HepG2 (cell line): Measurements from ENCODE around the gene WDR45B. TPM values are rescaled to one million over a fixed set of nuclear protein-coding genes. Genes with fewer than 3 reads are reported as not detected.

ENCODE experiments used
- ATF1 ChIP-seq: IDR thresholded peaks from 2 replicates; pipeline ENCODE4 v1.6.1; 2016; ENCODE audit warnings: mild to moderate bottlenecking, control low read depth
- ATF7-NPFF ChIP-seq: sonication (generic); formaldehyde crosslinking; IDR thresholded peaks from 2 replicates; pipeline ENCODE4 v1.8.1; 2023; ENCODE audit warnings: mild to moderate bottlenecking, low read depth, missing genetic modification reagents, moderate library complexity
- CREM ChIP-seq, 2 experiments: sonication (generic) in 1 of 2; formaldehyde crosslinking in 1 of 2; IDR thresholded peaks; 2 replicates each; pipeline versions ENCODE4 v1.4.0 to v1.6.1; 2016 to 2020; ENCODE audit warnings: antibody characterized with exemption in 1 of 2, mild to moderate bottlenecking in 1 of 2, missing genetic modification reagents in 1 of 2
- DNMT1 ChIP-seq: sonication (generic); formaldehyde crosslinking; IDR thresholded peaks from 2 replicates; pipeline ENCODE4 v1.5.1; 2020; ENCODE audit warnings: mild to moderate bottlenecking, missing genetic modification reagents
- DRAP1 ChIP-seq: IDR thresholded peaks from 2 replicates; pipeline ENCODE4 v1.6.1; 2016; ENCODE audit warnings: missing genetic modification reagents, missing compliant biosample characterization
- EZH2 ChIP-seq: conservative IDR thresholded peaks from 2 replicates; pipeline ENCODE4 v1.6.1; 2012; ENCODE audit warnings: mild to moderate bottlenecking, low read depth, low read length, moderate library complexity
- FOXO1 ChIP-seq: sonication (generic); formaldehyde crosslinking; IDR thresholded peaks from 2 replicates; pipeline ENCODE4 v1.4.0; 2020; ENCODE audit warnings: missing genetic modification reagents
- HIVEP1 ChIP-seq: sonication (generic); formaldehyde crosslinking; IDR thresholded peaks from 2 replicates; pipeline ENCODE4 v1.4.0; 2020; ENCODE audit warnings: mild to moderate bottlenecking, missing genetic modification reagents
- HMG20A ChIP-seq: IDR thresholded peaks from 2 replicates; pipeline ENCODE4 v1.6.1; 2016; ENCODE audit warnings: borderline replicate concordance
- HNRNPUL1 ChIP-seq: fragments of 200-400 bp; formaldehyde crosslinking; IDR thresholded peaks from 2 replicates; pipeline ENCODE4 v1.6.1; 2017; ENCODE audit warnings: low read depth, mild to moderate bottlenecking, low read length, moderate library complexity
- JUND ChIP-seq: sonication (generic); formaldehyde crosslinking; IDR thresholded peaks from 2 replicates; pipeline ENCODE4 v1.8.0; 2022; ENCODE audit warnings: mild to moderate bottlenecking, missing genetic modification reagents
- KMT2A ChIP-seq: sonication (generic); formaldehyde crosslinking; IDR thresholded peaks from 2 replicates; pipeline ENCODE4 v1.4.0; 2020; ENCODE audit warnings: missing genetic modification reagents
- MAZ ChIP-seq, 2 experiments: sonication (generic) in 1 of 2; formaldehyde crosslinking in 1 of 2; IDR thresholded peaks; 2 replicates each; pipeline versions ENCODE4 v1.5.0 to v1.6.1; 2012 to 2020; ENCODE audit warnings: low read depth in 2 of 2, mild to moderate bottlenecking in 2 of 2, borderline replicate concordance in 1 of 2, improper control_type of control experiment in 1 of 2, low read length in 1 of 2, missing genetic modification reagents in 1 of 2, moderate library complexity in 1 of 2
- MED1 ChIP-seq: sonication (generic); formaldehyde crosslinking; IDR thresholded peaks from 2 replicates; pipeline ENCODE4 v1.4.0; 2020; ENCODE audit warnings: missing genetic modification reagents
- MED13 ChIP-seq: sonication (generic); formaldehyde crosslinking; IDR thresholded peaks from 2 replicates; pipeline ENCODE4 v1.5.0; 2020; ENCODE audit warnings: missing genetic modification reagents
- MIXL1 ChIP-seq: IDR thresholded peaks from 2 replicates; pipeline ENCODE4 v1.6.1; 2016
- PITX1 ChIP-seq: sonication (generic); formaldehyde crosslinking; IDR thresholded peaks from 2 replicates; pipeline ENCODE4 v1.5.1; 2020; ENCODE audit warnings: mild to moderate bottlenecking, missing genetic modification reagents
- PLRG1 ChIP-seq: fragments of 450-650 bp; conservative IDR thresholded peaks from 2 replicates; pipeline ENCODE4 v1.6.1; 2016
- PPARG ChIP-seq: conservative IDR thresholded peaks from 2 replicates; pipeline ENCODE4 v1.6.1; 2016; ENCODE audit warnings: missing biosample characterization, missing genetic modification reagents
- RFX3 ChIP-seq: IDR thresholded peaks from 2 replicates; pipeline ENCODE4 v1.6.1; 2016; ENCODE audit warnings: missing biosample characterization, missing genetic modification reagents
- THRA ChIP-seq: sonication (generic); formaldehyde crosslinking; IDR thresholded peaks from 2 replicates; pipeline ENCODE4 v1.4.0; 2020; ENCODE audit warnings: missing genetic modification reagents, borderline replicate concordance
- ZBTB33 ChIP-seq: sonication (generic); formaldehyde crosslinking; IDR thresholded peaks from 2 replicates; pipeline ENCODE4 v1.4.0; 2020; ENCODE audit warnings: missing genetic modification reagents
- ZNF317 ChIP-seq: sonication (generic); formaldehyde crosslinking; IDR thresholded peaks from 2 replicates; pipeline ENCODE4 v1.5.0; 2020; ENCODE audit warnings: mild to moderate bottlenecking, missing genetic modification reagents
- ZNF343 ChIP-seq: sonication (generic); formaldehyde crosslinking; IDR thresholded peaks from 2 replicates; pipeline ENCODE4 v1.4.0; 2020; ENCODE audit warnings: mild to moderate bottlenecking, missing genetic modification reagents
- ZNF441 ChIP-seq: sonication (generic); formaldehyde crosslinking; IDR thresholded peaks from 2 replicates; pipeline ENCODE4 v1.7.0; 2021; ENCODE audit warnings: missing genetic modification reagents, borderline replicate concordance
- ZNF546 ChIP-seq: sonication (generic); formaldehyde crosslinking; conservative IDR thresholded peaks from 2 replicates; pipeline ENCODE4 v1.8.1; 2023; ENCODE audit warnings: mild to moderate bottlenecking, missing genetic modification reagents
- ZNF614 ChIP-seq: IDR thresholded peaks from 2 replicates; pipeline ENCODE4 v1.6.1; 2018; ENCODE audit warnings: missing biosample characterization, missing genetic modification reagents, inconsistent platforms, borderline replicate concordance
- ZNF674 ChIP-seq: sonication (generic); formaldehyde crosslinking; IDR thresholded peaks from 2 replicates; pipeline ENCODE4 v1.5.0; 2020; ENCODE audit warnings: low read depth, mild to moderate bottlenecking, missing genetic modification reagents
- ZNF784 ChIP-seq: sonication (generic); formaldehyde crosslinking; IDR thresholded peaks from 2 replicates; pipeline ENCODE4 v1.5.1; 2020; ENCODE audit warnings: missing genetic modification reagents, mild to moderate bottlenecking, borderline replicate concordance
- polyA plus RNA-seq, 8 experiments: library from polyadenylated mRNA; depleted of rRNA in 3 of 8; stranded (reverse) in 7 of 8; unstranded in 1 of 8; fragments of >200 nt; fragmentation: Illumina TruSeq in 4 of 8; extraction: Trizol in 4 of 8; gene quantifications; 2 replicates each; pipeline versions ENCODE4 v1.2.1 to v1.2.3, GENCODE V29; 2011 to 2016; ENCODE audit warnings: low read depth in 4 of 8, missing spikeins in 1 of 8, mixed read lengths in 1 of 8; ENCODE audit not compliant: insufficient read depth in 1 of 8
- total RNA-seq, 5 experiments: library from RNA; depleted of rRNA; stranded (reverse); fragments of >200 nt; fragmentation: Illumina TruSeq; extraction: Trizol; gene quantifications; 2 replicates each; pipeline ENCODE4 v1.2.3, GENCODE V29; 2016; ENCODE audit warnings: low read depth in 1 of 5

The WDR45B gene
- total and polyA plus RNA-seq, 2 of the 13 experiments (the other 11 are each of a cell fraction or from before 2014, with no cell fraction given): 86.2 to 155 TPM

- no peak for TF ChIP-seq ZNF784 (CRISPR knock-in tag)
- TF ChIP-seq MIXL1 (CRISPR knock-in tag): no peak
- no peak for TF ChIP-seq THRA (CRISPR knock-in tag)
- peak; percentile 23; the same call in 1 of the 2 replicates for TF ChIP-seq DRAP1
- TF ChIP-seq HIVEP1 (CRISPR knock-in tag): peak; percentile 75
- TF ChIP-seq ZNF441 (CRISPR knock-in tag): no peak
- no peak for TF ChIP-seq ZNF546
- TF ChIP-seq ATF7-NPFF: no peak
- no peak for TF ChIP-seq HMG20A (CRISPR knock-in tag)
- TF ChIP-seq ATF1 (CRISPR knock-in tag): no peak
- TF ChIP-seq EZH2: no peak
- TF ChIP-seq MED1 (CRISPR knock-in tag): no peak
- no peak for TF ChIP-seq JUND (CRISPR knock-in tag)
- no peak for TF ChIP-seq ZNF317 (CRISPR knock-in tag)
- peak; percentile 71; the same call in 1 of the 2 replicates for TF ChIP-seq KMT2A (CRISPR knock-in tag)
- peak; percentile 46; the same call in 1 of the 2 replicates for TF ChIP-seq MAZ (IDR thresholded peaks at IDR 0.05; ENCODE audit: borderline replicate concordance, low read depth, low read length)
- peak; percentile 63; the same call in 1 of the 2 replicates for TF ChIP-seq MAZ (CRISPR knock-in tag; IDR thresholded peaks at IDR 0.05; ENCODE audit: low read depth)
- no peak for TF ChIP-seq HNRNPUL1
- no peak for TF ChIP-seq CREM (IDR thresholded peaks at IDR 0.05)
- no peak for TF ChIP-seq CREM (CRISPR knock-in tag; IDR thresholded peaks at IDR 0.05)
- TF ChIP-seq ZNF674 (CRISPR knock-in tag): no peak
- no peak for TF ChIP-seq PPARG (CRISPR knock-in tag)
- no peak for TF ChIP-seq PLRG1
- peak; percentile 85; the same call in 1 of the 2 replicates for TF ChIP-seq ZBTB33 (CRISPR knock-in tag)
- no peak for TF ChIP-seq FOXO1 (CRISPR knock-in tag)
- no peak for TF ChIP-seq MED13
- TF ChIP-seq RFX3 (CRISPR knock-in tag): no peak
- peak; percentile 73; the same call in 1 of the 2 replicates for TF ChIP-seq ZNF614
- no peak for TF ChIP-seq ZNF343 (CRISPR knock-in tag)
- no peak for TF ChIP-seq DNMT1 (CRISPR knock-in tag)
- peak; percentile 44; the same call in 1 of the 2 replicates for TF ChIP-seq PITX1 (CRISPR knock-in tag)
Measured at GRCh38 chr17:82668631-82669099, 20.4 kb upstream of the WDR45B start (continued).
